CD4-positive, alpha-beta T cell treated with Interleukin-10 for 1 hour (primary cell): Measurements from ENCODE around the gene N4BP2L2.

Experiments used
- DNase-seq: peaks from one replicate; pipeline ENCODE4 v3.0.0-alpha.2; 2020

The N4BP2L2 gene

GRCh38 chr13:32423592-32423991 lies 115.0 kb downstream of the N4BP2L2 start:
- no peak for DNase-seq

DNA sequence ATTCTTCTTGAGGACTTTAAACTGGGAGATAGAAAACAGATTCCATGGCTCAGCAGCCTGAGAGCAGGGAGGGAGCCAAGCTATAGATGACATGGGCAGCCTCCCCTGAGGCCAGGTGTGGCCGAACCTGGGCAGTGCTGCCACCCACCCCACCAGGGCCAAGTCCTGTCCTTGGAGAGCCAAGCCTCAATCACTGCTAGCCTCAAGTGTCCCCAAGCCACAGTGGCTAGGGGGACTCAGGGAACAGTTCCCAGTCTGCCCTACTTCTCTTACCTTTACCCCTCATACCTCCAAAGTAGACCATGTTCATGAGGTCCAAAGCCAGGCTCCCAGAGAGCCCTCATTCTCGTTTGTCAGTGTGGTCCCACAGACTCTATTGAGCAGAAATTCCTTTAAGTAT lies 118.7 kb downstream of the N4BP2L2 start:
- no peak for DNase-seq

- no peak for DNase-seq
Observed at GRCh38 chr13:32417995-32418394, 120.6 kb downstream of the N4BP2L2 start.

GRCh38 chr13:32415019-32415418 lies 123.6 kb downstream of the N4BP2L2 start:
- peak; percentile 40 for DNase-seq

DNA sequence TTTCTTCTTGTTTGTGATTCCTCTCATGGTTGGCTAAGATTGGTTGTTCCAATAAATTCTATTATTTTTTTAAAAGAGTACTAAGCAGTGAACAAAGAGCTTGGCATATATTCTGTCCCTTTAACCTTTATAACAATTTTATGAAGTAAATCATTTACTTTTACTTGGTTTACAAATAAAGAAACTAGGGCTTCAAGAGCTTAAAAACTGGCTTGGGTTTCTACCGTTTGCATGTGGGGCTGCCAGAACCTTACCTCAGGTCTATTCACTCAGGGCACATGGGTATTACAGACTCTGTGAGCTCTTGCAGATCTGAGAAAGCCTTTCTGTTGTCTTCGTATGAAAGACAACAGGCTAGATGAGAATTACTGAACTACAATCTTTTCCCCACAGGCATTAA lies 124.0 kb downstream of the N4BP2L2 start:
- DNase-seq: no peak

- DNase-seq: no peak
Observed at GRCh38 chr13:32413284-32413683, 125.3 kb downstream of the N4BP2L2 start.

DNA sequence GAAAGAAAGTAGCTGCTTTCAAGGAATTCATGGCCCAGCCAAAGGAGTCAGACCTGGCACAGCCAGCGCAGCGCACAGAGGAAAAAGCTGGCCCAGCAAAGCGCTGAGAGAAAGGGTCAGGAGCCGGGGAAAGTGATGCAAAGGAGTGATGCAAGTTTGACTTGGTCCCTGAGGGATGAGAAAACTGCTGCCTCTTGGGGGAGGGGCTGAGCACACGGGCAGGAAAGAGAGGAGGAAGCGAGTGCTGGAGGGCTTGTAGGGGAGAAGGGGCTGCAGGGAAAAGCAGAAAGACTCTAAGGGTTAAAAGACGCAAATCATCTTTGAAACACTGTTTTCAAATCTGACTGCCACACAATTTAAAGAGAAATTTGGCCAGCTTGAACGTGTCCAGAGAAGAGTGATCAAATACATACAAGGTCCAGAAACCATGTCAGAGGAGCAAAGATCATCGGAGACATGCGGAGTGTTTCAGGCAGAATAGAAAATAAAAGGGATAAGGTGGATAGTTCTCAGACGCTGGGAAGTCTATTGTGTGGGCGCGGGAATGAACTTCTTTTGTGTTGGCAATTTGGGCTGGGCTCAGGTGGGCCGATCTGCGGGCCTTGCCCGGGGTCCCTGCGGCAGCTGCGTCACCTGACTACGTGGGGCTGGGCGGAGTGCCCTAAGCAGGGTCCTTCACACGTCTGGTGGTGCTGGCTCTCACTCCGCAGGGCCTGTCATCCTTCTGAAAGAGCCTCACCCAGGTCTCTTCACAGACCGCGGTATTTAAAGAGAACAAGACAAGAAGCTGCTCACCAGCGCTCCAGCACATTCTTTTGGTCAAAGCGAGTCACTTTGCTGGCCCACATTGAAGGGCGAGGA lies 128.8 kb downstream of the N4BP2L2 start:
- DNase-seq: no peak

DNA sequence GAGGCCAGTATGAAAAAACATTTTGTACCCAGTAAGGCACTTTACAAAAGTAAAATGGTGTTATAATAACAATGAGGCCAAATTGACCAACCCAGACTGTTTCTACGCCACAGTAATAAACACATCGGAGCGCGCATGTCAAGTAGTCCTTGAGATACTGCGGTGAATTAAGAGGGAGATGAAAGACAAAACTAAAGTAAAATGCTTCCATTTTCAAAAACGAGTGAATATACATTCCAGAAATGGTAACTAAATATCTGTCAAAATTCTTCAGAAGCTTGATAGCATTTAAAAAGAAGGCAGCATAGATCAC lies 129.6 kb downstream of the N4BP2L2 start:
- no peak for DNase-seq

DNA sequence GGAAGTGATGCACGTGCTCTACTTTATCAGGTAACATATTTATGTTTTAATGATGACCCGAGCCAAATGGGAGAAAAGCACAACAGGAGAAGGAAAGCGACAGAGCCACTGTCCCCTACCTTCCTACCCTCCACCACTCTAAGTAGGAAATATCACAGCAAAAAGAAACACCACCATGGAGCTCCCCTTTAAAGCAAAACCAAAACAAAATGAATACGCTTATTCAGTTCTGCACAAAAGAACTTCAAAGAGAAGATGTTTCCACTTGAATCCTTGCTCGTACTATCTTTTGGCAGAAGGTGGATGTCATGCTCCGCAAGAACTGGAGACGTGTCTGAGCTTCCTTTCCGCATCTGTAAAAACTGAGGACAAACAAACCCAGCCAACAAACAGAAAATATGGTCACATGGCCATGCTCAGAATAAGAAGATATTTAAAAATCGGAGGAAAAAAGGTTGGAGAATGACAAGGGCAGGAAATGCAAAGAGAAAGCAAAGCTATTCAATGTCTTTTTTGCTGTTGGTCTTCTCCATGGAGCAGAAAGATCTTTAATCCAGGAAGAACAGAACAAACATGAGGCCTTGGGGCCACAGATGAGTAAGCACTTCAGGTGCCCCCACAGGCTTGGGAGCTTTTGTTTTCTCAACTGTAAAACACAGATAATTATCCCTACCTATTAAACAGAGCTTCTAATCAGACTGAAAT lies 130.1 kb downstream of the N4BP2L2 start:
- no peak for DNase-seq

- DNase-seq: no peak
Observed at GRCh38 chr13:32407854-32408253, 130.7 kb downstream of the N4BP2L2 start.

GRCh38 chr13:32403108-32403507 lies 135.5 kb downstream of the N4BP2L2 start:
- no peak for DNase-seq

DNA sequence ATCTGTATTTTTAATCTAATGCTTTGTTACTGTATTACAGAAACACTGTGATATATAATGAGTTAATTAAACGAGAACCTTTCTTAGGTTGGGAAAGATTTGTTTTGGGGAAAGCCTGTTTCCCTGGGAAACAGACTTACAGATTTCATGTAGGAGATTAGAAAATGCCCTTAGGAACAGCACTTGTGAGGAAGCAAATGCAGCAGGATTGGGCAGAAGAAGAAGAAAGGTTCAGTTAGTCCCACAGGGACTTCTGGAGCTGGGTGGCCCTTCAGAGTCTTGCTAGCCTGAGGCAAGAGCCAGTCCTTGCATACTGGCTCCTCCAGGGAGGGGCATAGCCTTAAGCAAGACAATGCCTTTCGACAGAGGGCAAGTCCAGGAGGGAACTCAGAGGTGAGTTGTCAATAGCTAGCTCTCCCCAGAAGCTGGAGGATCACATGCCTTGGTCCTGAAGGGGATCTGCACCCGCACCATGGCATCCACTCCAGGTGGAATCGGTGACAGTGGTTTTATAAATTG lies 147.4 kb downstream of the N4BP2L2 start:
- DNase-seq: no peak

DNA sequence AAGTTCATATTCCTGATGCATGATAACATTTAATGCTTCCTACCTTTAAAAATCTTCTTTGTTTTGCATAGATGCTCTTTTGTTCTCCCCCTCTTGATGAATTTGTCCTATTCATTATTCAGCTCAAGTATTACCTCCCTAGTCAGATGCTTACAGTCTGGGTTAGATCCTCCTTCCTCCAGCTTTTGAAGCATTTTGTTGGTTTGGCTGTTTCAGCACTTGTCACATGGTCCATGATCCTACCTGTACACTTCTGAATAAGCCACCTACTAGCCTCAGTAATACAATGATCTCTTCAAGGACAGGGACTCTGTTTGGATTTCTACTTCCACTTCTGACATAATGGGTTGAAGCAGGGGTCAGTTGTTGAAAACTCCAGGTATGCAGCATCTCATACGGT lies 148.1 kb downstream of the N4BP2L2 start:
- no peak for DNase-seq

- DNase-seq: peak; percentile 33
Observed at GRCh38 chr13:32390048-32390447, 148.5 kb downstream of the N4BP2L2 start.

DNA sequence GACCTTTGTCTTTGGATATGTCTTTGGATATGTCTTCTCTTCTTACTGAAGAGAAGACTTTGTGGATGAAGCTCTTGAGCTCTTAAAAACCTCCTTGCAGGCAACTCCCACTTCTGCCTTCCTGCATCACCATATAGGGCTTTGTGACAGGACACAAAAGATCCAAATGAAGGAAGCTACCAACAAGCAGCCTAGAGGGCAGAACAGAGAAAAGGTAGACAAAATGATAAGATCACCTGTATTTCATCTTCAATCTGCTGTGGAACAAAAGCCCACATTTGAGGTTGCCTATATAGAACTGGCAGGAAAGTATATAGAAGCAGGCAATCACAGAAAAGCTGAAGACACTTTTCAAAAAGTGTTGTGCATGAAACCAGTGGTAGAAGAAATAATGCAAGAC lies 153.2 kb downstream of the N4BP2L2 start:
- no peak for DNase-seq

DNA sequence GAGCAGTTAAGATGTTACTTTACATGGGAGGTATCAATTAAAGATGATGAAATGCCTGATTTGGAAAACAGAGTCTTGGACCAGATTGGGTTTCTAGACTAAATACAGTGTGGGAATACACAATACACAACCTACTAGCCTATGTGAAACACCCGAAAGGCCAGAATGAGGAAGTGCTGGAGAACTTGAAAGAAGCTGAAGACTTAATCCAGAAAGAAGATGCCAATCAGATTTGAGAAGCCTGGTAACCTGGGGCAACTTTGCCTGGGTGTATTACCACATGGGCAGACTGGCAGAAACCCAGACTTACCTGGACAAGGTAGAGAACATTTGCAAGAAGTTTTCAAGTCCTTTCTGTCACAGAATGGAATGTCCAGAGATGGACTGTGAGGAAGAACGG lies 153.9 kb downstream of the N4BP2L2 start:
- DNase-seq: no peak

DNA sequence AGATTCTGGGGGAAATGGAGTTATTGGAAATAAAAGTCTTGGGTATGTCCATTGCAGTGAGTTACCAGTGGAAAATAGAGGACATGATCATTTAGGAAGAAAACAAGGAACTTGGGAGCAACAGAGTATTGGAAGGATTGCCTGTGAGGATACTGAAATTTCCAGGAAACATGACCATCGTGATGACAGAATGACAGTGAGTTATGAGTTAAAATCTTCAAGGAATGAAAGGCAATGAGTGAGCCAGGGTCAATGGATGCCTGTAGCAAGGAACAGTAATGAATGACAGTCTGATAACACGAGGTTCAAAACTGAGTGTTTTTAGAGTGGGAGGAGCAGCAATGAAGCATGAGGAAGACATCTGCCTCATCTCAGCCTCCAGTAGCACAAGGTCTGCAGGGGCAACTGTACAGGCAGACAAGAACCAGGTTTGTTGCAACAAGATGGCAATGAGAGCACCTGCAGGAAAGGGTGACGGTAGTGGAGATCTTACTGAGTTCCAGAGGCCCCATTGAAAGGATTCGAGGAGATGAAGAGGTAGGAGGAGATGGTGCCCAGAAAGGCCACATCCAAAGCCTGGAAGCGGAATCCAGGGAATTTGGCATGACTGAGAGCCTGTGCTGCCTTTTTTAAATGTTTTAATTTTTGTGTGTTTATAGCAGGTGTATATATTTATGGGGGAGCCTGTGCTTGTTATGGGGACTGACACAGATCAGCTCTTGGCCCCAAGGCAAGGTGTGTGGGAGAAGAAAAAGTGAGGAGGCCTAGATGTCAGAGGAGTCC lies 154.6 kb downstream of the N4BP2L2 start:
- no peak for DNase-seq
